SK-N-SH (cell line): ENCODE measurements around the gene ERC2. TPM values are rescaled to one million over a fixed set of nuclear protein-coding genes. Genes with fewer than 3 reads are reported as not detected.
A peak's percentile ranks its signal among the peaks of the same experiment; 100 is the strongest.

Source experiments
- CTCF ChIA-PET: fragments of 300-600, 350-600 bp; formaldehyde crosslinking; extraction: SDS; loops from one replicate; lab custom pipeline; 2021; lab: Yijun Ruan, JAX
- POLR2A ChIA-PET: fragments of 350-600 bp; sonication (Branson Sonifier 250); formaldehyde crosslinking; extraction: SDS; loops from one replicate; lab custom pipeline; 2020; ENCODE audit warnings: antibody characterized with exemption, inconsistent platforms; lab: Yijun Ruan, JAX
- DNase-seq: peaks from one replicate; pipeline ENCODE4 v3.0.0; 2012
- H2AFZ ChIP-seq: fragments of 200-600 bp; sonication (generic); 2 replicates; pipeline ENCODE4 v1.8.1; 2016; ENCODE audit warnings: antibody characterized with exemption, mild to moderate bottlenecking, low read depth
- H3F3A ChIP-seq: fragments of 200-600 bp; sonication (generic); replicated peaks from 2 replicates; pipeline ENCODE3; 2016; ENCODE audit warnings: antibody characterized with exemption, mild to moderate bottlenecking; ENCODE audit not compliant: insufficient read depth
- H3K27ac ChIP-seq, 2 experiments: fragments of 200-500 bp in 1 of 2; fragments of 200-600 bp in 1 of 2; sonication (Bioruptor generic) in 1 of 2; sonication (generic), shearing (Covaris generic) in 1 of 2; 2 replicates each; pipeline versions ENCODE4 v1.5.1 to v1.6.1; 2014 to 2016; ENCODE audit warnings: low read depth in 2 of 2, inconsistent platforms in 1 of 2, low read length in 1 of 2, mild to moderate bottlenecking in 1 of 2, mixed read lengths in 1 of 2
- H3K27me3 ChIP-seq: fragments of 200-600 bp; sonication (generic), shearing (Covaris generic); 2 replicates; pipeline ENCODE4 v1.6.1; 2016; ENCODE audit warnings: mixed run types; ENCODE audit not compliant: insufficient read depth
- H3K36me3 ChIP-seq, 2 experiments: fragments of 200-500 bp in 1 of 2; fragments of 200-600 bp in 1 of 2; sonication (Bioruptor generic) in 1 of 2; sonication (generic) in 1 of 2; replicated peaks in 1 of 2; 2 replicates each; pipeline versions ENCODE3 to v1.5.1; 2014 to 2016; ENCODE audit warnings: low read length in 1 of 2, mild to moderate bottlenecking in 1 of 2; ENCODE audit not compliant: insufficient read depth in 2 of 2, control insufficient read depth in 1 of 2
- H3K4me1 ChIP-seq, 2 experiments: fragments of 200-500 bp in 1 of 2; fragments of 200-600 bp in 1 of 2; sonication (Bioruptor generic) in 1 of 2; sonication (generic), shearing (Covaris generic) in 1 of 2; 2 replicates each; pipeline versions ENCODE4 v1.5.1 to v1.6.1; 2014 to 2016; ENCODE audit warnings: low read depth in 1 of 2, low read length in 1 of 2, mixed run types in 1 of 2; ENCODE audit not compliant: insufficient read depth in 2 of 2, control insufficient read depth in 1 of 2
- H3K4me2 ChIP-seq: fragments of 200-600 bp; sonication (generic), shearing (Covaris generic); 2 replicates; pipeline ENCODE4 v1.6.1; 2017; ENCODE audit warnings: mixed run types
- H3K4me3 ChIP-seq, 2 experiments: fragments of 200-500 bp in 1 of 2; fragments of 200-600 bp in 1 of 2; sonication (Bioruptor generic) in 1 of 2; sonication (generic), shearing (Covaris generic) in 1 of 2; 2 replicates each; pipeline versions ENCODE4 v1.5.1 to v1.8.1; 2014 to 2016; ENCODE audit warnings: low read depth in 2 of 2, inconsistent platforms in 1 of 2, low read length in 1 of 2, mild to moderate bottlenecking in 1 of 2, mixed read lengths in 1 of 2, moderate library complexity in 1 of 2
- H3K79me2 ChIP-seq: fragments of 200-600 bp; sonication (generic); 2 replicates; pipeline ENCODE4 v1.8.1; 2017; ENCODE audit warnings: mild to moderate bottlenecking; ENCODE audit not compliant: insufficient read depth
- H3K9ac ChIP-seq: fragments of 200-600 bp; sonication (generic); 2 replicates; pipeline ENCODE4 v1.6.1; 2017; ENCODE audit warnings: mixed run types
- H3K9me2 ChIP-seq: fragments of 200-600 bp; sonication (generic); 2 replicates; pipeline ENCODE4 v1.6.1; 2017; ENCODE audit warnings: mixed run types
- H3K9me3 ChIP-seq: fragments of 200-600 bp; sonication (generic); 2 replicates; pipeline ENCODE4 v1.6.1; 2017; ENCODE audit warnings: mixed run types, mild to moderate bottlenecking, moderate library complexity
- H4K20me1 ChIP-seq: fragments of 200-600 bp; sonication (generic); 2 replicates; pipeline ENCODE4 v1.6.1; 2017; ENCODE audit warnings: mild to moderate bottlenecking, mixed run types; ENCODE audit not compliant: insufficient read depth
- CHD2 ChIP-seq: fragments of 150-350 bp; IDR thresholded peaks from 2 replicates; pipeline ENCODE4 v1.6.1; 2018; ENCODE audit warnings: low read length; ENCODE audit not compliant: partially characterized antibody
- ELF1 ChIP-seq: IDR thresholded peaks from 2 replicates; pipeline ENCODE4 v1.4.0; 2012
- EP300 ChIP-seq, 2 experiments: IDR thresholded peaks; 2 replicates each; pipeline versions ENCODE4 v1.4.0 to v1.6.1; 2012; ENCODE audit warnings: borderline replicate concordance in 1 of 2, low read depth in 1 of 2, low read length in 1 of 2
- FOSL2 ChIP-seq: IDR thresholded peaks from 2 replicates; pipeline ENCODE4 v1.4.0; 2012; ENCODE audit warnings: low read depth, mild to moderate bottlenecking, moderate library complexity, borderline replicate concordance
- FOXJ3 ChIP-seq: sonication (generic); formaldehyde crosslinking; IDR thresholded peaks from 2 replicates; pipeline ENCODE4 v1.5.1; 2020; ENCODE audit warnings: mild to moderate bottlenecking, missing genetic modification reagents
- FOXM1 ChIP-seq: IDR thresholded peaks from 2 replicates; pipeline ENCODE4 v1.4.0; 2012; ENCODE audit warnings: low read depth, mild to moderate bottlenecking
- GABPA ChIP-seq: IDR thresholded peaks from 2 replicates; pipeline ENCODE4 v1.4.0; 2012; ENCODE audit warnings: low read depth, mild to moderate bottlenecking
- GATA2 ChIP-seq: sonication (generic); formaldehyde crosslinking; IDR thresholded peaks from 2 replicates; pipeline ENCODE4 v1.5.0; 2020; ENCODE audit warnings: mild to moderate bottlenecking, missing genetic modification reagents
- IRF3 ChIP-seq: fragments of 150-350 bp; IDR thresholded peaks from 2 replicates; pipeline ENCODE4 v1.6.1; 2016; ENCODE audit warnings: mild to moderate bottlenecking, low read depth, low read length
- JUND ChIP-seq: IDR thresholded peaks from 2 replicates; pipeline ENCODE4 v1.4.0; 2012
- MEF2A ChIP-seq: IDR thresholded peaks from 2 replicates; pipeline ENCODE4 v1.4.0; 2012; ENCODE audit warnings: low read depth, borderline replicate concordance
- MXI1 ChIP-seq: IDR thresholded peaks from 2 replicates; pipeline ENCODE4 v1.6.1; 2012; ENCODE audit warnings: mild to moderate bottlenecking, low read depth, low read length, improper control_type of control experiment
- NFIC ChIP-seq: IDR thresholded peaks from 2 replicates; pipeline ENCODE4 v1.4.0; 2012; ENCODE audit warnings: borderline replicate concordance
- NRF1 ChIP-seq: IDR thresholded peaks from 2 replicates; pipeline ENCODE4 v1.6.1; 2012; ENCODE audit warnings: low read depth, mild to moderate bottlenecking, low read length
- RAD21 ChIP-seq: IDR thresholded peaks from 2 replicates; pipeline ENCODE4 v1.6.1; 2012; ENCODE audit warnings: mild to moderate bottlenecking, low read length
- RCOR1 ChIP-seq: fragments of 150-350 bp; IDR thresholded peaks from 2 replicates; pipeline ENCODE4 v1.6.1; 2017; ENCODE audit warnings: antibody characterized with exemption, low read length
- REST ChIP-seq: IDR thresholded peaks from 2 replicates; pipeline ENCODE4 v1.6.1; 2012; ENCODE audit warnings: mild to moderate bottlenecking, low read depth, low read length, moderate library complexity
- RXRA ChIP-seq: IDR thresholded peaks from 2 replicates; pipeline ENCODE4 v1.4.0; 2012; ENCODE audit warnings: low read depth, mild to moderate bottlenecking, borderline replicate concordance
- SIN3A ChIP-seq: IDR thresholded peaks from 2 replicates; pipeline ENCODE4 v1.6.1; 2012; ENCODE audit warnings: low read depth, mild to moderate bottlenecking, low read length, moderate library complexity, borderline replicate concordance
- SMC3 ChIP-seq: IDR thresholded peaks from 2 replicates; pipeline ENCODE4 v1.6.1; 2012; ENCODE audit warnings: low read depth, low read length, improper control_type of control experiment
- TAF1 ChIP-seq: IDR thresholded peaks from 2 replicates; pipeline ENCODE4 v1.6.1; 2012; ENCODE audit warnings: low read depth, mild to moderate bottlenecking, low read length, moderate library complexity, borderline replicate concordance
- TCF12 ChIP-seq: IDR thresholded peaks from 2 replicates; pipeline ENCODE4 v1.4.0; 2012
- TEAD4 ChIP-seq: IDR thresholded peaks from 2 replicates; pipeline ENCODE4 v1.4.0; 2012; ENCODE audit warnings: mild to moderate bottlenecking, borderline replicate concordance; ENCODE audit not compliant: insufficient read depth
- USF1 ChIP-seq: IDR thresholded peaks from 2 replicates; pipeline ENCODE4 v1.4.0; 2012; ENCODE audit warnings: low read depth, borderline replicate concordance
- USF2 ChIP-seq: fragments of 150-350 bp; IDR thresholded peaks from 2 replicates; pipeline ENCODE4 v1.6.1; 2017; ENCODE audit warnings: antibody characterized with exemption, low read length, low read depth, borderline replicate concordance
- YY1 ChIP-seq: IDR thresholded peaks from 2 replicates; pipeline ENCODE4 v1.4.0; 2012; ENCODE audit warnings: low read depth, mild to moderate bottlenecking
- ZBTB33 ChIP-seq: IDR thresholded peaks from 2 replicates; pipeline ENCODE4 v1.4.0; 2012; ENCODE audit warnings: low read depth, borderline replicate concordance
- WGBS: methylation state at CpG from one replicate; pipeline ENCODE4 v1.1.6; 2017; ENCODE audit warnings: low lambda C conversion rate; 5-methylcytosine and 5-hydroxymethylcytosine counted together
- polyA plus RNA-seq, 3 experiments: library from polyadenylated mRNA; depleted of rRNA; stranded (reverse); fragments of >200 nt; gene quantifications; 2 replicates each; pipeline ENCODE4 v1.2.3, GENCODE V29; 2012

Gene ERC2
- polyA plus RNA-seq, 1 of the 3 experiments (the other 2 are of a cell fraction) = 1.6 TPM

- Histone ChIP-seq H3K4me2 (no peak overlapping the region), H3K9me2 (no peaks in the 10 kb centered on the region), H4K20me1 (no peaks in the 10 kb centered on the region), H3K9me3 (no peaks in the 10 kb centered on the region), H3K9ac (no peak overlapping the region), H3K4me1 (peaks cover 0 to 11% of the 10 kb centered on the region in 2 experiments; a peak in 2 of 4 replicates), H2AFZ (no peak overlapping the region), H3K36me3 (no peaks in the 10 kb centered on the region), H3K27ac (no peak overlapping the region), H3K79me2 (no peaks in the 10 kb centered on the region), H3F3A (no peaks in the 10 kb centered on the region), H3K27me3 (no peaks in the 10 kb centered on the region), H3K4me3 (no peak overlapping the region)
- CTCF ChIA-PET = interaction anchor here (1.0 to 1.7 kb wide), 3 partner anchors 11 to 482 kb away, joined by 3 to 6 read pairs (median 3); no protein-coding TSS in a partner anchor
- POLR2A ChIA-PET = no interaction called here
- peak; percentile 42 for DNase-seq
- 74% methylated on average over 4 of the region's 4 CpGs for WGBS
- TF ChIP-seq FOXJ3 (CRISPR knock-in tag) = 0 out of 2 replicates have a peak, but pooled peaks have one; percentile 28
- TF ChIP-seq NFIC = no peak
- no peak for TF ChIP-seq ELF1
- no peak for TF ChIP-seq SIN3A
- peak; percentile 90 for TF ChIP-seq GATA2
- no peak for TF ChIP-seq USF2
- no peak for TF ChIP-seq YY1
- TF ChIP-seq FOSL2 = no peak
- TF ChIP-seq RAD21 = peak; percentile 19
- no peak for TF ChIP-seq SMC3
- TF ChIP-seq TAF1 = no peak
- no peak for TF ChIP-seq NRF1
- TF ChIP-seq JUND = no peak
- TF ChIP-seq USF1 = no peak
- peak in 1 of 2 experiments; percentile 81; a peak in 2 of 4 replicates for TF ChIP-seq EP300 (IDR thresholded peaks at IDR 0.05; ENCODE audit: borderline replicate concordance in 1 of 2, low read depth in 1 of 2, low read length in 1 of 2)
- TF ChIP-seq MEF2A = no peak
- peak; percentile 31; the same call in 1 of the 2 replicates for TF ChIP-seq TCF12
- no peak for TF ChIP-seq GABPA
- TF ChIP-seq CHD2 = peak; percentile 43
- TF ChIP-seq REST = no peak
- no peak; the same call in 1 of the 2 replicates for TF ChIP-seq MXI1
- TF ChIP-seq RXRA = no peak
- TF ChIP-seq IRF3 = no peak
- TF ChIP-seq TEAD4 = no peak
- TF ChIP-seq RCOR1 = peak; percentile 89
- no peak for TF ChIP-seq FOXM1
- TF ChIP-seq ZBTB33 = no peak
These were observed 455.5 kb downstream of the ERC2 start for GRCh38 chr3:56012721-56013120.
